H1 (cell line): Measurements from ENCODE around the gene ZRANB1. TPM values are rescaled to one million over a fixed set of nuclear protein-coding genes. Genes with fewer than 3 reads are reported as not detected.

ENCODE experiments used
- CTCF ChIA-PET: fragments of 300-600 bp; sonication (Branson Sonifier 250); formaldehyde crosslinking; loops from one replicate; lab custom pipeline; 2021; ENCODE audit not compliant: partially characterized antibody; lab: Charles Lee
- POLR2A ChIA-PET: fragments of 300-600 bp; sonication (Branson Sonifier 250); formaldehyde crosslinking; loops from one replicate; lab custom pipeline; 2021; ENCODE audit warnings: inconsistent platforms; ENCODE audit not compliant: partially characterized antibody; lab: Charles Lee
- DNase-seq, 2 experiments: peaks; one replicate each; pipeline versions ENCODE4 v3.0.0 to v3.0.0-alpha.2; 2010 to 2022; ENCODE audit warnings: low spot score in 2 of 2, low read depth in 1 of 2, mixed read lengths in 1 of 2
- FAIRE-seq: peaks from 2 replicates; lab custom pipeline; 2011; peaks lifted over from hg19 to GRCh38; lab: Jason Lieb, UNC
- H2AFZ ChIP-seq: 2 replicates; pipeline ENCODE4 v1.8.1; 2012; ENCODE audit warnings: low read length, inconsistent platforms
- H2AK5ac ChIP-seq: 2 replicates; pipeline ENCODE4 v1.6.1; 2013; ENCODE audit warnings: low read depth, low read length
- H2BK120ac ChIP-seq: replicated peaks from 2 replicates; pipeline ENCODE3; 2013; ENCODE audit warnings: low read depth, low read length, inconsistent platforms
- H2BK12ac ChIP-seq: 2 replicates; pipeline ENCODE4 v1.6.1; 2013; ENCODE audit warnings: low read depth, low read length
- H2BK15ac ChIP-seq: 2 replicates; pipeline ENCODE4 v1.6.1; 2013; ENCODE audit warnings: low read length
- H2BK20ac ChIP-seq: 2 replicates; pipeline ENCODE4 v1.6.1; 2013; ENCODE audit warnings: low read length
- H2BK5ac ChIP-seq: 2 replicates; pipeline ENCODE4 v1.6.1; 2013; ENCODE audit warnings: low read depth, low read length
- H3K14ac ChIP-seq: 2 replicates; pipeline ENCODE4 v1.6.1; 2013; ENCODE audit warnings: inconsistent platforms; ENCODE audit not compliant: insufficient read length
- H3K18ac ChIP-seq: 2 replicates; pipeline ENCODE4 v1.6.1; 2013; ENCODE audit warnings: low read length; ENCODE audit errors: extremely low read depth
- H3K23ac ChIP-seq: 2 replicates; pipeline ENCODE4 v1.6.1; 2013; ENCODE audit warnings: inconsistent platforms; ENCODE audit not compliant: insufficient read length
- H3K23me2 ChIP-seq: 2 replicates; pipeline ENCODE4 v1.6.1; 2013; ENCODE audit warnings: low read depth, low read length
- H3K27ac ChIP-seq: 2 replicates; pipeline ENCODE4 v1.6.1; 2011; ENCODE audit warnings: low read depth, low read length, inconsistent platforms
- H3K27me3 ChIP-seq, 4 experiments: replicated peaks in 1 of 4; 1 replicate in 1 of 4; 2 replicates in 3 of 4; pipeline versions ENCODE4 v1.6.1 to v1.8.1; 2011 to 2013; ENCODE audit warnings: low read length in 3 of 4, mild to moderate bottlenecking in 3 of 4, inconsistent platforms in 2 of 4, mixed read lengths in 2 of 4, moderate library complexity in 1 of 4; ENCODE audit not compliant: control insufficient read depth in 3 of 4, insufficient read depth in 3 of 4; ENCODE audit errors: extremely low read depth in 1 of 4
- H3K36me3 ChIP-seq, 4 experiments: 2 replicates each; pipeline versions ENCODE4 v1.6.1 to v1.8.1; 2011 to 2013; ENCODE audit warnings: mild to moderate bottlenecking in 4 of 4, low read length in 3 of 4, moderate library complexity in 2 of 4, control low read depth in 1 of 4, inconsistent platforms in 1 of 4; ENCODE audit not compliant: insufficient read depth in 4 of 4, control insufficient read depth in 2 of 4
- H3K4ac ChIP-seq: replicated peaks from 2 replicates; pipeline ENCODE3; 2013; ENCODE audit warnings: low read length, low read depth, mixed read lengths, inconsistent platforms; ENCODE audit not compliant: insufficient read length
- H3K4me1 ChIP-seq, 4 experiments: replicated peaks in 1 of 4; 1 replicate in 1 of 4; 2 replicates in 3 of 4; pipeline versions ENCODE4 v1.6.1 to v1.8.1; 2011 to 2013; ENCODE audit warnings: low read length in 3 of 4, inconsistent platforms in 2 of 4, mixed read lengths in 1 of 4; ENCODE audit not compliant: insufficient read depth in 4 of 4, control insufficient read depth in 3 of 4
- H3K4me2 ChIP-seq, 2 experiments: 2 replicates each; pipeline versions ENCODE4 v1.6.1 to v1.8.1; 2011 to 2013; ENCODE audit warnings: low read depth in 2 of 2, low read length in 2 of 2, control low read depth in 1 of 2, inconsistent platforms in 1 of 2, mild to moderate bottlenecking in 1 of 2; ENCODE audit not compliant: insufficient read depth in 1 of 2
- H3K4me3 ChIP-seq, 4 experiments: fragments of 200-600, 300-600 bp in 1 of 4; sonication (generic), shearing (Covaris generic), sonication (Bioruptor Twin) in 1 of 4; 2 replicates each; pipeline versions ENCODE4 v1.5.1 to v1.8.1; 2011 to 2016; ENCODE audit warnings: low read length in 4 of 4, low read depth in 3 of 4, control low read depth in 2 of 4, inconsistent platforms in 2 of 4, mild to moderate bottlenecking in 2 of 4, mixed read lengths in 1 of 4, moderate library complexity in 1 of 4; ENCODE audit not compliant: insufficient read depth in 2 of 4; ENCODE audit errors: extremely low read depth in 1 of 4
- H3K56ac ChIP-seq: replicated peaks from 2 replicates; pipeline ENCODE3; 2013; ENCODE audit warnings: low read depth, mild to moderate bottlenecking, mixed read lengths, low read length, inconsistent platforms; ENCODE audit not compliant: insufficient read length
- H3K79me1 ChIP-seq: 2 replicates; pipeline ENCODE4 v1.6.1; 2013; ENCODE audit warnings: low read depth, low read length, control low read depth
- H3K79me2 ChIP-seq, 2 experiments: 2 replicates each; pipeline versions ENCODE4 v1.6.1 to v1.8.1; 2012 to 2013; ENCODE audit warnings: low read length in 2 of 2, mild to moderate bottlenecking in 2 of 2, inconsistent platforms in 1 of 2; ENCODE audit not compliant: insufficient read depth in 2 of 2, control insufficient read depth in 1 of 2
- H3K9ac ChIP-seq, 4 experiments: replicated peaks in 1 of 4; 1 replicate in 1 of 4; 2 replicates in 3 of 4; pipeline versions ENCODE4 v1.6.1 to v1.8.1; 2011 to 2013; ENCODE audit warnings: low read depth in 3 of 4, low read length in 3 of 4, control low read depth in 2 of 4, mild to moderate bottlenecking in 2 of 4, moderate library complexity in 2 of 4, inconsistent platforms in 1 of 4; ENCODE audit errors: extremely low read depth in 1 of 4
- H3K9me3 ChIP-seq, 2 experiments: 2 replicates each; pipeline versions ENCODE4 v1.6.1 to v1.8.1; 2012 to 2013; ENCODE audit warnings: mild to moderate bottlenecking in 2 of 2, moderate library complexity in 2 of 2, control low read depth in 1 of 2, inconsistent platforms in 1 of 2, low read depth in 1 of 2, low read length in 1 of 2, mixed read lengths in 1 of 2; ENCODE audit not compliant: insufficient read depth in 2 of 2
- H4K20me1 ChIP-seq, 2 experiments: replicated peaks in 1 of 2; 2 replicates each; pipeline versions ENCODE3 to v1.8.1; 2011 to 2013; ENCODE audit warnings: inconsistent platforms in 2 of 2, low read length in 2 of 2, mild to moderate bottlenecking in 1 of 2; ENCODE audit not compliant: insufficient read depth in 2 of 2, control insufficient read depth in 1 of 2
- H4K5ac ChIP-seq: 2 replicates; pipeline ENCODE4 v1.6.1; 2013; ENCODE audit warnings: low read length, low read depth, mixed read lengths, inconsistent platforms; ENCODE audit not compliant: insufficient read length
- H4K8ac ChIP-seq: 2 replicates; pipeline ENCODE4 v1.8.0; 2013; ENCODE audit warnings: mild to moderate bottlenecking, moderate library complexity, low read length, inconsistent platforms; ENCODE audit not compliant: insufficient read depth; ENCODE audit errors: extremely low read depth
- H4K91ac ChIP-seq: replicated peaks from 2 replicates; pipeline ENCODE3; 2013; ENCODE audit warnings: low read length, mixed read lengths, inconsistent platforms; ENCODE audit not compliant: insufficient read length
- CEBPB ChIP-seq: IDR thresholded peaks from 2 replicates; pipeline ENCODE4 v1.6.1; 2012; ENCODE audit warnings: low read depth, low read length
- POU5F1 ChIP-seq: IDR thresholded peaks from 2 replicates; pipeline ENCODE4 v1.6.1; 2011; ENCODE audit warnings: low read depth, mild to moderate bottlenecking, low read length, moderate library complexity
- WGBS, 2 experiments: shearing (Covaris generic) in 1 of 2; methylation state at CpG; one replicate each; pipeline versions ENCODE4 v1.1.6 to v1.1.7; 2013 to 2015; ENCODE audit warnings: low lambda C conversion rate in 2 of 2, mixed read lengths in 2 of 2, inconsistent platforms in 1 of 2, low coverage in 1 of 2, missing lambda C conversion rate in 1 of 2; ENCODE audit not compliant: insufficient replicate concordance in 2 of 2, insufficient coverage in 1 of 2, insufficient read length in 1 of 2; ENCODE audit errors: extremely low coverage in 1 of 2, missing lambda C conversion rate in 1 of 2; 5-methylcytosine and 5-hydroxymethylcytosine counted together
- polyA plus RNA-seq, 7 experiments: library from polyadenylated mRNA; depleted of rRNA in 3 of 7; stranded (reverse) in 5 of 7; unstranded in 2 of 7; fragments of >200 nt in 5 of 7; fragments of 200-250 nt in 2 of 7; gene quantifications; 1 replicate in 5 of 7; 2 replicates in 1 of 7; 4 replicates in 1 of 7; pipeline versions ENCODE4 v1.2.1 to v1.2.3, GENCODE V29; 2011 to 2013; ENCODE audit warnings: missing spikeins in 2 of 7, mixed read lengths in 2 of 7
- total RNA-seq: library from RNA; stranded (reverse); fragmentation: NEBNext Ultra II Directional; extraction: Animal tissue kit (Norgen Biotek cat#: 25700); gene quantifications from 2 replicates; pipeline ENCODE4 v1.2.1, GENCODE V29; 2021

The ZRANB1 gene
- total and polyA plus RNA-seq, 2 of the 8 experiments (the other 6 are each of a cell fraction or from before 2014, with no cell fraction given): 6.1 to 19.9 TPM

- FAIRE-seq: no peak
- Histone ChIP-seq H3K36me3 (peaks cover 0 to 53% (median 8%) of the 10 kb centered on the region in 4 experiments; a peak in 7 of 8 replicates), H4K8ac (no peak overlapping the region), H2BK15ac (no peak overlapping the region), H2BK5ac (peak overlapping the region; percentile 28), H3K27me3 (no peaks in the 10 kb centered on the region), H3K4me3 (no peak overlapping the region), H3K23me2 (no peaks in the 10 kb centered on the region; the same call in 1 of the 2 replicates), H3K56ac (no peak overlapping the region), H2AFZ (no peak overlapping the region), H2AK5ac (no peak overlapping the region; the same call in 1 of the 2 replicates), H3K9me3 (no peaks in the 10 kb centered on the region), H3K4me1 (peaks cover 4 to 35% (median 24%) of the 10 kb centered on the region in 4 experiments), H3K23ac (no peak overlapping the region), H3K18ac (no peak overlapping the region), H4K91ac (no peak overlapping the region), H4K5ac (no peak overlapping the region), H4K20me1 (peaks cover 34 to 42% of the 10 kb centered on the region in 2 experiments), H3K27ac (no peak overlapping the region), H2BK20ac (no peak overlapping the region), H3K4me2 (peak overlapping the region in 1 of 2 experiments; percentile 17; a peak in 1 of 4 replicates), H3K4ac (no peak overlapping the region), H3K79me2 (peaks cover 9 to 97% of the 10 kb centered on the region in 2 experiments), H3K14ac (no peak overlapping the region), H2BK12ac (no peak overlapping the region), H3K9ac (no peak overlapping the region), H3K79me1 (peaks cover 40% of the 10 kb centered on the region), H2BK120ac (no peak overlapping the region)
- POLR2A ChIA-PET: interaction anchor here (0.7 to 2.1 kb wide), 3 partner anchors 8 to 78 kb away, joined by 5 to 10 read pairs (median 5); no protein-coding TSS in a partner anchor
- DNase-seq: no peak
- 84% methylated on average over 8 of the region's 8 CpGs; no CpG with 5 or more reads in 1 of the 2 experiments for WGBS, 2 experiments
- CTCF ChIA-PET: interaction anchor here (0.5 to 4.1 kb wide), 6 partner anchors 11 to 96 kb away, joined by 3 to 29 read pairs (median 4); no protein-coding TSS in a partner anchor
- no peak for TF ChIP-seq POU5F1
- peak; percentile 49; the same call in 1 of the 2 replicates for TF ChIP-seq CEBPB
These were observed 95.4 kb downstream of the ZRANB1 start for GRCh38 chr10:125037145-125037877.
